ENCODE measurements around the gene TPPP3. TPM values are rescaled to one million over a fixed set of nuclear protein-coding genes. Genes with fewer than 3 reads are reported as not detected.

The TPPP3 gene
- total RNA-seq, 6 donors from 2014 or later = 40.0 to 167 (median 112) TPM

DNA sequence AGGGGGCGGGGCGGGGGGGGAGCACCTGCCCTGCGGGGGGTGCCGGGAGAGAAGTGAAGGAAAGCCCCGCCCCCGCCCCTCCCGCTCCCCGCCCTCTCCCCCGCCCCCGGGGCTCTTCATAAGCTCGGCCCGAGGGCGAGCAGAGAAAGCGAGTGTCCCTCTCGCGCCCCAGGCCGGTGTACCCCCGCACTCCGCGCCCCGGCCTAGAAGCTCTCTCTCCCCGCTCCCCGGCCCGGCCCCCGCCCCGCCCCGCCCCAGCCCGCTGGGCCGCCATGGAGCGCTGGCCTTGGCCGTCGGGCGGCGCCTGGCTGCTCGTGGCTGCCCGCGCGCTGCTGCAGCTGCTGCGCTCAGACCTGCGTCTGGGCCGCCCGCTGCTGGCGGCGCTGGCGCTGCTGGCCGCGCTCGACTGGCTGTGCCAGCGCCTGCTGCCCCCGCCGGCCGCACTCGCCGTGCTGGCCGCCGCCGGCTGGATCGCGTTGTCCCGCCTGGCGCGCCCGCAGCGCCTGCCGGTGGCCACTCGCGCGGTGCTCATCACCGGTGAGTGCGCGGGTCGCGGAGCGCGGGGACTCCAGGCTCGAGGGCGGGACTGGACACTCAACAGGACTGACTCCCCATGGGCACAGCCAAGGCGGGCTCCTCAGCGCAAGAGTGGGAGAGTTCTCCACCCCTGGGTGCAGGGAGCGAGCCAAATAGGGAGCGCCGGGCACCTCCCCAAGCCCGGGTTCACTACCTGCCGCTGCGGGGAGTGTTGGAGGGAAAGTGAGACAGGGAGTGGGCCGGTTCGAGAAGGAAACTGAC, 37.9 kb upstream of the TPPP3 start, which contains the start of gene HSD11B2:
Gene HSD11B2 (plus strand): TSS at position 145 of the 798 bp plus-strand sequence. CDS start 128 bp downstream, at position 273.
- Histone ChIP-seq H3K27me3 (peaks cover 0 to 12% (median 4%) of the 10 kb centered on the region in 4 donors), H3K36me3 (peaks cover 0 to 5% (median under 1%) of the 10 kb centered on the region in 4 donors), H3K4me1 (peaks cover 27 to 41% (median 37%) of the 10 kb centered on the region in 4 donors), H3K4me3 (peak within 1 kb of the TSS; percentile 20 to 60 (median 51)), H3K9me3 (no peaks in the 10 kb centered on the region), H3K27ac (peak within 1 kb of the TSS in 3 of 4 donors; percentile 44 to 75 (median 58))
- WGBS, 2 donors = 3 to 19% methylated on average over 9 to 45 of the region's 87 CpGs
- peak; percentile 63 to 93 for DNase-seq
- peak in 1 of 2 donors; percentile 73 for ATAC-seq (ENCODE audit: low FRiP score in 2 of 2)
- no peak for TF ChIP-seq POLR2AphosphoS5 (IDR thresholded peaks at IDR 0.05)
- TF ChIP-seq, protein P1, sequence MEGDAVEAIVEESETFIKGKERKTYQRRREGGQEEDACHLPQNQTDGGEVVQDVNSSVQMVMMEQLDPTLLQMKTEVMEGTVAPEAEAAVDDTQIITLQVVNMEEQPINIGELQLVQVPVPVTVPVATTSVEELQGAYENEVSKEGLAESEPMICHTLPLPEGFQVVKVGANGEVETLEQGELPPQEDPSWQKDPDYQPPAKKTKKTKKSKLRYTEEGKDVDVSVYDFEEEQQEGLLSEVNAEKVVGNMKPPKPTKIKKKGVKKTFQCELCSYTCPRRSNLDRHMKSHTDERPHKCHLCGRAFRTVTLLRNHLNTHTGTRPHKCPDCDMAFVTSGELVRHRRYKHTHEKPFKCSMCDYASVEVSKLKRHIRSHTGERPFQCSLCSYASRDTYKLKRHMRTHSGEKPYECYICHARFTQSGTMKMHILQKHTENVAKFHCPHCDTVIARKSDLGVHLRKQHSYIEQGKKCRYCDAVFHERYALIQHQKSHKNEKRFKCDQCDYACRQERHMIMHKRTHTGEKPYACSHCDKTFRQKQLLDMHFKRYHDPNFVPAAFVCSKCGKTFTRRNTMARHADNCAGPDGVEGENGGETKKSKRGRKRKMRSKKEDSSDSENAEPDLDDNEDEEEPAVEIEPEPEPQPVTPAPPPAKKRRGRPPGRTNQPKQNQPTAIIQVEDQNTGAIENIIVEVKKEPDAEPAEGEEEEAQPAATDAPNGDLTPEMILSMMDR (IDR thresholded peaks at IDR 0.05) = peak in 5 of 6 experiments; percentile 12 to 62 (median 35)

DNA sequence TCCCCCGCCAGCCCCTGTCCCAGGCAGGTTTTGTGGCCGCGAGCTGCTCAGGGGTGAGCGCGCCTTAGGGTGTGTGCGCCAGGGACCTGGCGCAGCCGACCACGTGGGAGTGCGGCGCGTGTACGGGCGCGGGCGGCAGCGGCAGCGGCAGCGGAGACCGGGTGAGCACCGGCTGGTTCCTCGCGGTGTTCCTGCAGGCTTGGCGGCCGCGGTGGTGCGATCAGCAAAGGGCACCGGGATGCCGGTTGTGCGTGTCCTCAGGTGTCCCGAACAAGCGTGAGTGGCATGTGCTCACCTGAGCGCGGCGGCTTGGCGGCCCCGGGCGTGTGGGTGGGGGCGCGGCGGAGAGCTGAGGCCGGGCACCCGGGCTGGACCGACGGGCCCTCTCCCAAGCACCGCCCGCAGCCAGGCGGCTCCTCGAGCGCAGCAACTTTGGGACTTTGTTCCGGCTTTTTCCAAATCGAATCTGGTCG, 37.2 kb upstream of the TPPP3 start:
- Histone ChIP-seq H3K4me1 (peaks cover 27 to 41% (median 37%) of the 10 kb centered on the region in 4 donors), H3K36me3 (no peaks in the 10 kb centered on the region), H3K4me3 (peak overlapping the region; percentile 20 to 60 (median 51)), H3K9me3 (no peaks in the 10 kb centered on the region), H3K27ac (peak overlapping the region in 3 of 4 donors; percentile 44 to 75 (median 58)), H3K27me3 (peaks cover 0 to 12% (median 4%) of the 10 kb centered on the region in 4 donors)
- peak in 1 of 2 donors; percentile 90 for DNase-seq
- ATAC-seq (ENCODE audit: low FRiP score in 2 of 2) = peak in 1 of 2 donors; percentile 24
- TF ChIP-seq POLR2A (IDR thresholded peaks at IDR 0.05) = no peak
- TF ChIP-seq, protein P1 (IDR thresholded peaks at IDR 0.05) = peak in 2 of 6 experiments; percentile 4 to 11
- WGBS, 2 donors = 1% methylated on average over 37 of the region's 53 CpGs; no CpG with 5 or more reads in 1 of the 2 donors

DNA sequence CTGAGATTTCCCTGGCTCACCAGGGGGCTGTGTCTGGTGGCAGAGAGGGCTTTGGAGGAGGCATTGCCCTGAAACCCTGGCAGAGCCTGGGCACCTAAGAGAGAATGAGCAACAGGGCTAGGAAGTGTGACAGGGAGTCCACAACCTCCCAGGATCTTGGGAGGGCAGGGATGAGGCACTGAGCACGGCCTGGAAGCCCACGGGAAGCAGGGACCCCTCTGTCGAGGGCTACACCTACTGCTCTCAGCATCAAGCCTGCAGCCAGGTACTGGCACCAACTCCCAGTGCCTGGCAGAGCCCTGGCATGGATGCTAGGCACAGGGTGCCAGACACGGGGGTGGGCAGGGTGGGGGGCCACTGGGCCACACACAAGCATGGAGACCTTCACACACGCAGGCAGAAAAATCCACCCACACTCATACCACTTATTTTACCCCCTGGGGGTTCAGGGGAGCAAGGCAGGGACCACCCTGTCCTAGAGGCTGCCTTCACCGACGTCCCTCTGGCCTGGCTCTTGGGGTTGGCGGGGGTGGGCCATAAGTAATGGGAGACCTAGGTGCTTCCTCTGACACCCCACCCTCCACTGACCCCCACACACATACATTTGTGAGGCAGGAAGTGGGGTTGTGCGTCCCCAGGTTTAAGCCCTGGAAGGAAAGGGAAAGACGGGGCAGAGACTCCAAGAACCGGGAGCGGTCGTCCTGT, 36.7 kb upstream of the TPPP3 start:
- peak overlapping the region in 3 of 4 donors; percentile 46 to 60 (median 56) for H3K4me3 ChIP-seq
- TF ChIP-seq, protein P1 (IDR thresholded peaks at IDR 0.05) = no peak
- TF ChIP-seq POLR2AphosphoS5 (IDR thresholded peaks at IDR 0.05) = no peak
- TF ChIP-seq POLR2A (IDR thresholded peaks at IDR 0.05) = no peak
- TF ChIP-seq EP300 (IDR thresholded peaks at IDR 0.05) = no peak
- 47% methylated on average over 3 to 11 of the region's 13 CpGs for WGBS, 2 donors
- peaks cover 27 to 41% (median 37%) of the 10 kb centered on the region in 4 donors for H3K4me1 ChIP-seq
- no peak for DNase-seq
- H3K36me3 ChIP-seq = no peaks in the 10 kb centered on the region
- ATAC-seq (ENCODE audit: low FRiP score in 2 of 2) = no peak
- H3K9me3 ChIP-seq = no peaks in the 10 kb centered on the region
- H3K27me3 ChIP-seq = peaks cover 0 to 12% (median 4%) of the 10 kb centered on the region in 4 donors
- peak overlapping the region in 1 of 4 donors; percentile 58 for H3K27ac ChIP-seq

GRCh38 chr16:67429053-67429798, 35.9 kb upstream of the TPPP3 start:
- H3K4me1 ChIP-seq = peaks cover 27 to 45% (median 37%) of the 10 kb centered on the region in 4 donors
- peaks cover 0 to 12% (median 4%) of the 10 kb centered on the region in 4 donors for H3K27me3 ChIP-seq
- DNase-seq (no peak), ATAC-seq (ENCODE audit: low FRiP score in 2 of 2) (no peak)
- WGBS, 2 donors = 100% methylated on average over 3 of the region's 3 CpGs
- no peak overlapping the region for H3K27ac ChIP-seq
- no peaks in the 10 kb centered on the region for H3K9me3 ChIP-seq
- no peak overlapping the region for H3K4me3 ChIP-seq
- H3K36me3 ChIP-seq = no peaks in the 10 kb centered on the region
- TF ChIP-seq POLR2AphosphoS5 (IDR thresholded peaks at IDR 0.05) (no peak), POLR2A (IDR thresholded peaks at IDR 0.05) (no peak), EP300 (IDR thresholded peaks at IDR 0.05) (no peak)
- TF ChIP-seq, protein P1 (IDR thresholded peaks at IDR 0.05) = no peak
